IMR-90 (cell line): ENCODE data around the gene SPAG5. TPM values are rescaled to one million over a fixed set of nuclear protein-coding genes. Genes with fewer than 3 reads are reported as not detected.

Experiments used
- ATAC-seq: fragments of 200-7000 bp; cut with Tn5 transposase; 2 replicates; pipeline ENCODE4 v1.9.1; 2020; ENCODE audit warnings: low read depth, mild to moderate bottlenecking, moderate library complexity
- BruUV-seq: library from RNA; stranded (reverse); fragments of 400-500 nt; replicated peaks from 2 replicates; lab custom pipeline; 2021; lab: Mats Ljungman, UMichigan
- CTCF ChIA-PET: fragments of 300-600 bp; formaldehyde crosslinking; extraction: SDS; loops from one replicate; lab custom pipeline; 2021; ENCODE audit warnings: antibody characterized with exemption; lab: Yijun Ruan, JAX
- POLR2A ChIA-PET: fragments of 300-600 bp; sonication (Branson Sonifier 250); formaldehyde crosslinking; loops from one replicate; lab custom pipeline; 2022; ENCODE audit warnings: antibody characterized with exemption; ENCODE audit not compliant: unreplicated experiment; lab: Charles Lee
- DNase-seq: peaks from one replicate; pipeline ENCODE4 v3.0.0; 2013
- H2AFZ ChIP-seq: replicated peaks from 2 replicates; pipeline ENCODE3; 2013; ENCODE audit warnings: low read length, mild to moderate bottlenecking; ENCODE audit not compliant: poor library complexity
- H2AK5ac ChIP-seq: 2 replicates; pipeline ENCODE4 v1.6.1; 2013; ENCODE audit warnings: low read depth, low read length, inconsistent platforms
- H2AK9ac ChIP-seq: replicated peaks from 2 replicates; pipeline ENCODE3; 2013; ENCODE audit warnings: mild to moderate bottlenecking, low read depth, low read length, moderate library complexity; ENCODE audit not compliant: poor library complexity
- H2BK120ac ChIP-seq: 2 replicates; pipeline ENCODE4 v1.6.1; 2013; ENCODE audit warnings: low read depth, low read length, inconsistent platforms
- H2BK15ac ChIP-seq: 3 replicates; pipeline ENCODE4 v1.6.1; 2013; ENCODE audit warnings: low read depth, low read length, inconsistent platforms
- H2BK20ac ChIP-seq: 2 replicates; pipeline ENCODE4 v1.6.1; 2013; ENCODE audit warnings: low read depth, mild to moderate bottlenecking, inconsistent platforms, low read length, moderate library complexity
- H2BK5ac ChIP-seq: 2 replicates; pipeline ENCODE4 v1.6.1; 2013; ENCODE audit warnings: mild to moderate bottlenecking, low read depth, low read length, inconsistent platforms; ENCODE audit not compliant: poor library complexity, severe bottlenecking
- H3K14ac ChIP-seq: replicated peaks from 2 replicates; pipeline ENCODE4 v1.6.1; 2013; ENCODE audit warnings: low read depth, low read length, inconsistent platforms
- H3K18ac ChIP-seq: 2 replicates; pipeline ENCODE4 v1.6.1; 2013; ENCODE audit warnings: low read depth, low read length, control low read depth
- H3K23ac ChIP-seq: 2 replicates; pipeline ENCODE4 v1.6.1; 2013; ENCODE audit warnings: low read depth, low read length, inconsistent platforms
- H3K27ac ChIP-seq: 2 replicates; pipeline ENCODE4 v1.5.1; 2013; ENCODE audit warnings: mild to moderate bottlenecking, control low read depth, low read length; ENCODE audit not compliant: insufficient read depth
- H3K27me3 ChIP-seq: 2 replicates; pipeline ENCODE4 v1.6.1; 2013; ENCODE audit warnings: low read length; ENCODE audit not compliant: control insufficient read depth, insufficient read depth
- H3K36me3 ChIP-seq: 2 replicates; pipeline ENCODE4 v1.6.1; 2013; ENCODE audit warnings: low read length, mixed read lengths; ENCODE audit not compliant: control insufficient read depth, insufficient read depth
- H3K4ac ChIP-seq: 2 replicates; pipeline ENCODE4 v1.6.1; 2013; ENCODE audit warnings: low read depth, low read length, inconsistent platforms
- H3K4me1 ChIP-seq: 2 replicates; pipeline ENCODE4 v1.6.1; 2013; ENCODE audit warnings: low read length, mixed read lengths; ENCODE audit not compliant: control insufficient read depth, insufficient read depth
- H3K4me2 ChIP-seq: 2 replicates; pipeline ENCODE4 v1.6.1; 2013; ENCODE audit warnings: low read depth, mild to moderate bottlenecking, control low read depth, low read length, moderate library complexity
- H3K4me3 ChIP-seq: 2 replicates; pipeline ENCODE4 v1.5.1; 2013; ENCODE audit warnings: low read depth, mild to moderate bottlenecking, control low read depth, low read length, moderate library complexity; ENCODE audit not compliant: insufficient read depth
- H3K56ac ChIP-seq: 2 replicates; pipeline ENCODE4 v1.6.1; 2013; ENCODE audit warnings: low read length, inconsistent platforms; ENCODE audit not compliant: insufficient read depth; ENCODE audit errors: extremely low read depth
- H3K79me1 ChIP-seq, 2 experiments: 2 replicates each; pipeline ENCODE4 v1.6.1; 2013; ENCODE audit warnings: low read length in 2 of 2, inconsistent platforms in 1 of 2, low read depth in 1 of 2
- H3K9ac ChIP-seq: 2 replicates; pipeline ENCODE4 v1.6.1; 2013; ENCODE audit warnings: low read depth, low read length, control low read depth
- H3K9me1 ChIP-seq: 2 replicates; pipeline ENCODE4 v1.6.1; 2013; ENCODE audit warnings: low read length, inconsistent platforms; ENCODE audit not compliant: insufficient read depth
- H3K9me3 ChIP-seq: 2 replicates; pipeline ENCODE4 v1.6.1; 2013; ENCODE audit warnings: low read length; ENCODE audit not compliant: control insufficient read depth, insufficient read depth
- H4K20me1 ChIP-seq: 2 replicates; pipeline ENCODE4 v1.6.1; 2013; ENCODE audit warnings: low read length, inconsistent platforms; ENCODE audit not compliant: insufficient read depth
- H4K5ac ChIP-seq: 2 replicates; pipeline ENCODE4 v1.6.1; 2013; ENCODE audit warnings: mild to moderate bottlenecking, low read depth, low read length, control low read depth
- H4K8ac ChIP-seq, 2 experiments: 2 replicates each; pipeline ENCODE4 v1.6.1; 2013; ENCODE audit warnings: low read depth in 2 of 2, low read length in 2 of 2, control low read depth in 1 of 2, inconsistent platforms in 1 of 2
- H4K91ac ChIP-seq: 2 replicates; pipeline ENCODE4 v1.6.1; 2013; ENCODE audit warnings: low read depth, low read length, inconsistent platforms; ENCODE audit not compliant: insufficient read depth
- BHLHE40 ChIP-seq: fragments of 150-350 bp; IDR thresholded peaks from 2 replicates; pipeline ENCODE4 v1.6.1; 2016; ENCODE audit warnings: mild to moderate bottlenecking, low read depth, low read length
- CEBPB ChIP-seq: IDR thresholded peaks from 2 replicates; pipeline ENCODE4 v1.6.1; 2012; ENCODE audit warnings: low read depth, low read length, improper control_type of control experiment
- CHD1 ChIP-seq: IDR thresholded peaks from 2 replicates; pipeline ENCODE4 v1.6.1; 2012; ENCODE audit warnings: low read depth, low read length, improper control_type of control experiment
- ELK1 ChIP-seq: fragments of 150-350 bp; IDR thresholded peaks from 2 replicates; pipeline ENCODE4 v1.6.1; 2016; ENCODE audit warnings: low read depth, mild to moderate bottlenecking, low read length, moderate library complexity, borderline replicate concordance
- FOS ChIP-seq: fragments of 150-350 bp; IDR thresholded peaks from 2 replicates; pipeline ENCODE4 v1.6.1; 2016; ENCODE audit warnings: low read depth, low read length
- MAFK ChIP-seq: IDR thresholded peaks from 2 replicates; pipeline ENCODE4 v1.6.1; 2012; ENCODE audit warnings: low read depth, low read length, improper control_type of control experiment
- MAZ ChIP-seq: IDR thresholded peaks from 2 replicates; pipeline ENCODE4 v1.6.1; 2012; ENCODE audit warnings: low read depth, mild to moderate bottlenecking, low read length, improper control_type of control experiment, moderate library complexity, borderline replicate concordance
- MXI1 ChIP-seq: IDR thresholded peaks from 2 replicates; pipeline ENCODE4 v1.6.1; 2012; ENCODE audit warnings: low read depth, mild to moderate bottlenecking, low read length, moderate library complexity, borderline replicate concordance
- NFE2L2 ChIP-seq: fragments of 150-350 bp; IDR thresholded peaks from 2 replicates; pipeline ENCODE4 v1.6.1; 2016; ENCODE audit warnings: low read depth, mild to moderate bottlenecking, low read length
- POLR2A ChIP-seq: IDR thresholded peaks from 2 replicates; pipeline ENCODE4 v1.6.1; 2012; ENCODE audit warnings: mild to moderate bottlenecking, low read depth, low read length
- RAD21 ChIP-seq: IDR thresholded peaks from 2 replicates; pipeline ENCODE4 v1.6.1; 2012; ENCODE audit warnings: low read length, improper control_type of control experiment
- RCOR1 ChIP-seq: IDR thresholded peaks from 2 replicates; pipeline ENCODE4 v1.6.1; 2012; ENCODE audit warnings: mild to moderate bottlenecking, low read length, improper control_type of control experiment; ENCODE audit not compliant: insufficient replicate concordance
- RFX5 ChIP-seq: IDR thresholded peaks from 2 replicates; pipeline ENCODE4 v1.8.0; 2012; ENCODE audit warnings: low read depth, mild to moderate bottlenecking, low read length, moderate library complexity
- SMC3 ChIP-seq: fragments of 150-350 bp; IDR thresholded peaks from 2 replicates; pipeline ENCODE4 v1.6.1; 2016; ENCODE audit warnings: low read depth, mild to moderate bottlenecking, antibody characterized with exemption, low read length, moderate library complexity
- WGBS, 2 experiments: methylation state at CpG; one replicate each; pipeline versions ENCODE4 v1.1.5 to v1.1.7; 2013; ENCODE audit warnings: missing lambda C conversion rate in 2 of 2; ENCODE audit not compliant: insufficient read length in 1 of 2; ENCODE audit errors: extremely low coverage in 2 of 2; 5-methylcytosine and 5-hydroxymethylcytosine counted together
- dilution Hi-C: fragments of 300-500 bp; cut with HindIII; formaldehyde crosslinking; loops from one replicate; pipeline ENCODE4 v1.14.3; 2018; ENCODE audit warnings: low sequenced_read_pairs; ENCODE audit not compliant: unreplicated experiment
- in situ Hi-C: fragments of 300-500 bp; cut with MboI; formaldehyde crosslinking; loops from 3 replicates; pipeline ENCODE4 v1.14.3; 2019; ENCODE audit warnings: low sequenced_read_pairs, inconsistent platforms, mixed read lengths
- intact Hi-C: fragments of 100-400 bp; cut with micrococcal nuclease; formaldehyde crosslinking; loops from 2 replicates; pipeline ENCODE4 v1.10.0; 2022
- polyA plus RNA-seq, 3 experiments: library from polyadenylated mRNA; depleted of rRNA; stranded (reverse); fragments of >200 nt; gene quantifications; 2 replicates each; pipeline ENCODE4 v1.2.3, GENCODE V29; 2012; ENCODE audit warnings: low replicate concordance in 1 of 3
- total RNA-seq: library from RNA; depleted of rRNA; stranded (reverse); fragments of >200 nt; gene quantifications from 2 replicates; pipeline ENCODE4 v1.2.3, GENCODE V29; 2012
- TF ChIP-seq, protein P1 (sequence below): fragments of 150-350 bp; IDR thresholded peaks from 2 replicates; pipeline ENCODE4 v1.6.1; 2017; ENCODE audit warnings: mild to moderate bottlenecking, antibody characterized with exemption, low read length, low read depth
- TF ChIP-seq, protein P2 (sequence below): conservative IDR thresholded peaks from 2 replicates; pipeline ENCODE4 v1.5.1; 2012; ENCODE audit warnings: mild to moderate bottlenecking, low read depth, low read length, improper control_type of control experiment

SPAG5 gene
- total and polyA plus RNA-seq, 2 of the 4 experiments (the other 2 are of a cell fraction), result 40.3 to 60.8 TPM

GRCh38 chr17:28555022-28555421 is 43.8 kb downstream of the SPAG5 start:
- Histone ChIP-seq H4K5ac (no peak overlapping the region), H2AFZ (no peak overlapping the region), H3K36me3 (peaks cover 37% of the 10 kb centered on the region), H2BK5ac (no peak overlapping the region), H3K9me1 (peaks cover 10% of the 10 kb centered on the region; the same call in 1 of the 2 replicates), H3K4me3 (no peak overlapping the region), H4K20me1 (peaks cover 13% of the 10 kb centered on the region), H2BK20ac (no peak overlapping the region), H3K14ac (no peak overlapping the region), H2AK5ac (no peak overlapping the region), H3K9me3 (no peaks in the 10 kb centered on the region), H2BK120ac (no peak overlapping the region), H3K18ac (no peak overlapping the region), H3K27ac (no peak overlapping the region), H3K27me3 (no peaks in the 10 kb centered on the region), H3K56ac (no peak overlapping the region), H3K4me2 (no peak overlapping the region), H4K8ac (no peak overlapping the region), H3K23ac (no peak overlapping the region), H3K4ac (no peak overlapping the region), H2BK15ac (no peak overlapping the region), H2AK9ac (no peak overlapping the region), H3K9ac (no peak overlapping the region), H3K4me1 (peaks cover 6% of the 10 kb centered on the region), H3K79me1 (peaks cover 11 to 22% of the 10 kb centered on the region in 2 experiments), H4K91ac (no peak overlapping the region)
- ATAC-seq (no peak), DNase-seq (no peak)
- no CpG with 5 or more reads among the region's 3 CpGs for WGBS, 2 experiments
- CTCF ChIA-PET, result no interaction called here
- in situ Hi-C loops, result no loop called here
- BruUV-seq, result no TSS peak
- dilution Hi-C loops, result no loop called here
- POLR2A ChIA-PET, result no interaction called here
- no peak for TF ChIP-seq RCOR1
- TF ChIP-seq, protein P1, sequence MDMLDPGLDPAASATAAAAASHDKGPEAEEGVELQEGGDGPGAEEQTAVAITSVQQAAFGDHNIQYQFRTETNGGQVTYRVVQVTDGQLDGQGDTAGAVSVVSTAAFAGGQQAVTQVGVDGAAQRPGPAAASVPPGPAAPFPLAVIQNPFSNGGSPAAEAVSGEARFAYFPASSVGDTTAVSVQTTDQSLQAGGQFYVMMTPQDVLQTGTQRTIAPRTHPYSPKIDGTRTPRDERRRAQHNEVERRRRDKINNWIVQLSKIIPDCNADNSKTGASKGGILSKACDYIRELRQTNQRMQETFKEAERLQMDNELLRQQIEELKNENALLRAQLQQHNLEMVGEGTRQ, result no peak
- TF ChIP-seq MXI1, result no peak
- no peak for TF ChIP-seq MAZ
- no peak for TF ChIP-seq RFX5
- no peak for TF ChIP-seq NFE2L2
- TF ChIP-seq CEBPB, result no peak
- TF ChIP-seq BHLHE40, result no peak
- no peak for TF ChIP-seq CHD1
- TF ChIP-seq RAD21, result no peak
- no peak for TF ChIP-seq SMC3
- no peak for TF ChIP-seq FOS
- TF ChIP-seq, protein P2, sequence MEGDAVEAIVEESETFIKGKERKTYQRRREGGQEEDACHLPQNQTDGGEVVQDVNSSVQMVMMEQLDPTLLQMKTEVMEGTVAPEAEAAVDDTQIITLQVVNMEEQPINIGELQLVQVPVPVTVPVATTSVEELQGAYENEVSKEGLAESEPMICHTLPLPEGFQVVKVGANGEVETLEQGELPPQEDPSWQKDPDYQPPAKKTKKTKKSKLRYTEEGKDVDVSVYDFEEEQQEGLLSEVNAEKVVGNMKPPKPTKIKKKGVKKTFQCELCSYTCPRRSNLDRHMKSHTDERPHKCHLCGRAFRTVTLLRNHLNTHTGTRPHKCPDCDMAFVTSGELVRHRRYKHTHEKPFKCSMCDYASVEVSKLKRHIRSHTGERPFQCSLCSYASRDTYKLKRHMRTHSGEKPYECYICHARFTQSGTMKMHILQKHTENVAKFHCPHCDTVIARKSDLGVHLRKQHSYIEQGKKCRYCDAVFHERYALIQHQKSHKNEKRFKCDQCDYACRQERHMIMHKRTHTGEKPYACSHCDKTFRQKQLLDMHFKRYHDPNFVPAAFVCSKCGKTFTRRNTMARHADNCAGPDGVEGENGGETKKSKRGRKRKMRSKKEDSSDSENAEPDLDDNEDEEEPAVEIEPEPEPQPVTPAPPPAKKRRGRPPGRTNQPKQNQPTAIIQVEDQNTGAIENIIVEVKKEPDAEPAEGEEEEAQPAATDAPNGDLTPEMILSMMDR, result no peak
- no peak for TF ChIP-seq MAFK
- TF ChIP-seq POLR2A, result no peak
- TF ChIP-seq ELK1, result no peak
- intact Hi-C loops, result no loop called here
